NOMO-1 (cell line): Measurements from ENCODE around the gene AGAP1.

ENCODE experiments used
- DNase-seq, 2 experiments: peaks; one replicate each; lab custom pipeline; 2025; ENCODE audit not compliant: unreplicated experiment in 2 of 2; lab: John Stamatoyannopoulos, UW

AGAP1 gene

DNA sequence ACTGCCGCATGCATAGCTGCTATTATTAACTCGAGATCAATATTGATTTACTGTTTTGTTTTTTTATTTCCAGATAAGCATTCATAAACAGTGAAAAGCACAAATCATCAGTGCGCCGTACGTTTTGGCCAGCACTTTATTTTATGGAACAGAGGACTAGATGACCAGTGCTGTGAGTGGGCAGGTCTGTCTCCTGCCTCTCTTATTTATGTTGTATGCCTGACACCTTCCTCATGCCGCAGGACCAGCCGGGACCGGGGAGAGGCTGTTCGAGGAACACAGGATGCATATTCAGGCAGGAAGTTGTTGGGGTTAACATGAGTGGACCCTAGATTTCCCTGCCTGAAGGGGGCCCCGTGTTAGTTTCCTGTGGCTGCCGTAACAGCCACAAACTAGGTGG lies 72.6 kb downstream of the AGAP1 start:
- DNase-seq, result no peak

DNA sequence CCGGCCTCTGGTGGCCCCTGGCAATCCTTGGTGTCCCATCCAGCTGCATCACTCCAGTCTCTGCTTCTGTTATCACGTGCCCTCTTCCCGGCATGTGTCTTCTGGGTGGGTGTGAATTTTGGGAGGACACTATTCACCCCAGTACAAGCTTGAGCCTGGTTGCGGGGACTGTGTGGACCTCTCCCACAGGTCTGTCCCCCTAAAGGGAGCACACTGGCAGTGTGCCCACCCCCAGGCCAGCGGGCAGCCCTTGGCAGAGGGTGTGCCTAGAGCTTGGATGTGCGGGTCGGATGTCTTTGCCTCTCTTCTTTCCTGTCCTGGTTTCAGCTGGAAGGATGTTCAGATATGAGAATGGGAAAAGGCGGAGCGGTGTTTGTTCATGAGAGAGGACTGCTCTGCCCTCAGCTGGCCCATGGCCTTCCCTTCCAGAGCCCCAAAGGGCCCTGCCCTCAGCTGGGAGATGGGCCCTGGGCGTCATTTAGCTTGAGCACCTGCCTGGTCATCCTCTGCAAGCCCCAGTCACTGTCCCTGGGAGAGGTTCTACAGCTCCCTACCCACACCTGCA lies 73.2 kb downstream of the AGAP1 start:
- DNase-seq, result no peak

DNA sequence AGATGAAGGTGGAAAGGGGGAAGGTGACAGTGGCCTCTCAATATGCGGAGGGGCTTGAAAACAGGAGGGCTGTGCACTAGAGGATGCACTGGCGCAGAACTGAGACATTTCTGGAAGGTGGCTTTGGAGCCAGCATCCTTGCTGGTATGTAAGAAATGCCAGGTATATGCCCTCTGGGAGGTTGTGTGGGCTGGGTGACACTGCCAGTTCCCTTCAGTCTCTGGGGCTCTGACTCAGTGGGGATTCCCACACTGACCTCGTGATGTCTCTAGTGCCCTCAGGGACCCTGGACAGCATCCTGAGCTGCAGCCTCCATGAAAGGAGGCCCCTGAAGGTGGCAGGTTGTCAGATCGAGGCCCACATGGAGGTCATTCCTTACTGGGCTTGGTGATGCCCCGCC lies 74.0 kb downstream of the AGAP1 start:
- DNase-seq, result no peak

DNA sequence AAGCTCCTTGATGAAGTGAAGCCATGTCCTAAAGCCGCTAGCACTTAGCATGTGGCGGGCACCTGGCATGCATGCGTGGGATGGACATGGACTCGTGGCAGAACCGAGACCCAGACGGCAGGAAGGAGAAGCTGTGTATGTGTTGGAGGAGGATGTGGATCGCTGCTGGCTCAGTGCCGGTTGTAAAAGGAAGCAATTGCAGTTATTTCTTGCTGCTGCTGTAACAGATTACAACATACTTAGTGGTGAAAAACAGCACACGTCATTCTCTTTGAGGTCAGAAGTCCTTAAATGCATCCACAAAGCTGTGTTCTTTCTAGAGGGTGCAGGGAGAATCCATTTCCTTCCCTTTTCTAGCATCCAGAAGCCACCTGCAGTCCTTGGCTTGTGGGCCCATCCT lies 74.6 kb downstream of the AGAP1 start:
- peak in 1 of 2 experiments; percentile 16 for DNase-seq

DNA sequence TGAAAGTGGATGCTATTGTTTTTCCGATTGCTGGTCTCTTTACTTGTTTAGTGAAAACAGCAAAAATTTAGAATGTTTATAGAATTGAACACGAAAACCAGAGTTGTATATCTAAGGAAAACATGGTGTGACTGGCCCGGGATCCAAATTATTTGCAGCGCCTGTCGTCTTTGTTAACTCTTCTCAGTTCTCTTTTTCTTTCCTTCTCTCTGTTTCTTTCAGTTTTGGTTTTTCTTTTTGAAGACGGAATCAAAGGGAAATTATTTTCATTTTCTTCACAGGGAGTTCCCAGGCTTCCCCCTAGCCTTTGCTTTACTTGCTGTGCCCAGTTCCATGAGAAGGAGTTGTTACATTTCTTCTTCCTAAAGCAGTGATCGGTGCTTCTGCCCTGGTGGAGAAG lies 76.0 kb downstream of the AGAP1 start:
- DNase-seq, result no peak

DNA sequence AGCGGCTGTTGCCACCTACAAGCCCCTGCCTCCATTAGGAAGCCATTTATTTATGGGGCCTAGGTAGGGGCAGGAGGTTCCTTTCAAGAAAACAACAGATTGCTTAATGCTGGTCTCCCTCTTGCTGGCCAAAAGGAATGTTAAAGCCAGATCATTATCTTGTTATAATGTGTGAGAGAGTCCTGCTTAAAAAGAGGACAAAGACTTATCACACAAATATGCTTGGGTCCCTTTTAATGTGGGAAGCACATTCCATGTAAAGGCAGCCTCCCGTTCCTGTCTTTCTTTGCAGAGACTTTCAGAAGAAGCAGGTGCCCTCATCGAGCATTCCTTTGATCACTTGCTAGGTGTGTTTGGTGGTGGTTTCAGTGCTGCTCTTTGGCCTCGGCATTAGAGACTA lies 76.4 kb downstream of the AGAP1 start:
- DNase-seq, result no peak

DNA sequence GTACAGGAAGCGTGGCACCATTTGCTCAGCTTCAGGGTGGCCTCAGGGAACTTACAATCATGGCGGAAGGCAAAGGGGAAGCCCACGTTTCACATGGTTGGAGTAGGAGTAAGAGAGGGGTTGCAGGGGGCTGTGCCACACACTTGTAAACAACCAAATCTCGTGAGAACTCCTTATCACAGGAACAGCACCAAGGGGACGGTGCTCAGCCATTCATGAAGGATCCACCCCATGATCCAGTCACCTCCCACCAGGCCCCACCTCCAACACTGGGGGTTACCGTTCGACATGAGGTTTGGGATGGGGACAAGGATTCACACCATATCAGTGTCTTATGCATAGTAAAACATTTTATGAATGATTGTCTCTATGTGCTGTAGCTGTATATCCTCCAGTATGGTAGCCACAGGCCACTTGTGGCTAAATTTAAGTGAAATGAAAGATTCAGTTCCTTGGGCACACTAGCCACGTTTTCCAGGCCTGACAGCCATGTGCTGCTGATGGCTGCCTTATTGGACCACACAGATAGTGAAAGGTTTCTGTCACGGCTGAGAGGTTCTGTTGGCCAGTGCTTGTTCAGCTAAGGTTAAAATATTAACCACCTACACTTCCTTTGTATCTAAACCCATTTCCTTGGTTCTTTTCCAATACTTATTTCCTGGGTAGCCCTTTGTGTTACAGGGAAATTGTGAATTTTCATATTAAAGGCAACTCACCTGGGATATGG lies 77.3 kb downstream of the AGAP1 start:
- DNase-seq, result no peak

DNA sequence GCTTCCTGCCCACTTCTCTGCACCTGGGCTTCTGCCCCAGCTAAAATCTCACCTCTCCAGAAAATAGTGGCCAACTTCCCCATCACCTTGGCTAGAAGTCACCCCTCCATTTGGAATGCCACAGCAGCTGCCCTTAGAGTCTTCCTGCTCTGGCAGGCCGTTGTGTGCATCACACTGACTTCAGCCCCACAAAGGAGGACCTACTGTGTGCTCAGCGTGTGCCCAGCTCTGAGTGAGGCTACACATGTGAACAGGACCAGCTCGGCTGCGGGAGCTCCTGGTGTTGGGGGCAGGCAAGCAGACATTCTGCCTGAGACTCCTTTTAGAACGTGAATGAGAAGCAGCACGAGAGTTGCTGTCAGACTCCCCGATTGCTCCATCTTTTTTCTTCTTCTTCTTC lies 78.7 kb downstream of the AGAP1 start:
- DNase-seq, result no peak

DNA sequence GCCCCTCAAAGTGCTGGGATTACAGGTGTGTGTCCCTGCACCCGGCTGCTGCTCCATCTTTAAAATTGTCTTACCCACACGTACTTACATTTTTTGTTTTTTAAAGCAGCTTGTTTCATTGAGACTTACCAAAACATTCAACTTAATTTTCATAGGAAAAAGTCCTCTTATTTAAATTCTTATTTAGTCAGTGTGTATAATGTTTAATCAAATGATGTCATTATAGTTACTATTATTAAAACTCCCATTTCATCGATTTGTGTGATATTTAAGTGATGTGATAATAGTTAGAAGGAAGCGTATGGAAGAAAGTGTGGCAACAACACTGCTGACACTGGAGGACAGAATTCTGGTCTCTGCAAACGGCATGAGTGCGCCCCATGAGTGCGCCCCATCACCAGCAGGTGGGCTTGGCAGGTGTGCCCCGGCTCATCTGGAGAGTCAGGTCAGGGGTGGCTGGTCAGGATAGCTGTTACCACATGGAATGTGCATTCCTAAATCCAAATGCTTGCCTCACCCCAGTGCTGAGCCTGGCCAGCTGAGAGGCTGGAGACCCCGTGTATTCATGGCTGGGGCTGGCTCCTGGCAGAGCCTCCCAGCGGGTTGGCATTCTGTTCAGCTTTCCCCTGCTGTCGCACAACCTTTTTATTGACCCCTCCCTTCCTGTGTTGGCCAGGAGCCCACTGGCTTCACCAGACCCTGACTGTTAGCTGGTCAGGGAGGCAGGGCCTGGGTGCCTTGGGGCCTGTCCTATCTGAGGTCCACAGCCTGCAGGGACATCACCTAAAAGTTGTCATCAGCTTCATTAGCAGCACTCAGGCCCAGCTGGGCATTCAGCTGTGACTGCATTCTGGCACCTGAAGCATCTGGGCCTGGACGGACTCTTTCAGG lies 79.7 kb downstream of the AGAP1 start:
- no peak for DNase-seq

DNA sequence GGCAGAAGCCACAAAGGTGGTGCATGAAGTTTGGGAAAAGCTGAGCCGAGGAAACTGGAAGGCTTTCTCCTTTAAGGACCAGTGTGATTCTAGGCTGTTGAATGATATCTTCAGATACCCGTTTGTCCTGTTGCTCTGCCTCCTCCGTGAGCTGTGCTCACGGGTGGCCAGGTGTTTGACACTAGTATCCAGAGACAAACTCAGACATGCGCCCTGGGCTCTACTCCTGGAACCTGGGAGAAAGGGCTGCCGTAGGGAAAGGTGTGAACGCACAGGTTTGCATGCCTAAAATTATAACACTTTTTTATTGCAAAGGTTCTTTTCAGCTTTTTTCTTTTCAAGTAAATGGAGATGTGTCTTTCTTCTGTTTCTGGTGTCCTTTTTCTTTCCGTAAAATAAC lies 81.6 kb downstream of the AGAP1 start:
- no peak for DNase-seq

DNA sequence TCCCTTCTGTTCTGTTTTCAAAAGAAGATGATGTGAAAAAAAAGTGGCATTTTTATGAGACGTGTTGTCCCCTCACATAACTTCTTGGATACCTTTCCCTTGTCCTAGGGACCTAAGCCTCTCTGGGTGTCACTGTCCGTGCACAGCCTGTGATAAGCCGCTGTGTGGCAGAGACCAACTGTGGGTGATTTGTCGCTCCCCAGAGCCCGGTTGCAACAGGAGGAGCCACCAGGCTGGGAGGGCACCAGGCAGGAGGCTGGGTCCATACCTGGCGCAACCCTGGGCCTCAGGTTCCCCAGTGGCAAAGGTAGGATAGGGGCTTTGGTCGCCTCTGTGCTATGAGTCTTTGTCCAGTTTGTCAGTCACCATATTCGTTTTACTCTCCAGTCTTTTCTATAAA lies 82.1 kb downstream of the AGAP1 start:
- no peak for DNase-seq

DNA sequence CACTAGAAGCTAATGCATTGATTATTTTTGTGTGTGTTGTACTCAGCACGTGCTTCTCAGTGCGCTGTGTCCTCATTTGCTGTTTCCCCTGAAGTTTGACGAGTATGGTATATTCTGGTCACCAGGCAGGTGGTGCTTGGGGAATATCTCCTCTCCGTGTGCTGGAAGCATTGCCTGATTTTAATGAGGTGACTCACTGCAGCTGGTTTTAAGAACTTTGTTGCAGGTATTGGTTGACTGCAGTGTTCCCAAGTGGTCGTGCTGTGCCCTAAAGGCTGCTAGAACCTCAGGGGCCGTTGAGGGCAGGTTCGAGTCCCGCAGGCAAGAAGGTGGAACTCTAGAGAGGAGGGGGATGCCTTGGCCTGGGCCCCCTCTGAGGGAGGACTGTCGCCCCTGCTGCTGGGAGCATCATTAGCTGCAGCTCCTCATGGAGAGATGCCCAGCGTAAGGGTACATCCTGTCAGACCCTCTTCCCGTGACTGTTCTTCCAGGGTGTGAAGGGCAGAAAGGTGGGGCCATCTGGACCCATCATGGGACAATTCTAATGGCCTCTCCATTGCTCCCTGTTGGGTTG lies 82.6 kb downstream of the AGAP1 start:
- DNase-seq, result no peak

DNA sequence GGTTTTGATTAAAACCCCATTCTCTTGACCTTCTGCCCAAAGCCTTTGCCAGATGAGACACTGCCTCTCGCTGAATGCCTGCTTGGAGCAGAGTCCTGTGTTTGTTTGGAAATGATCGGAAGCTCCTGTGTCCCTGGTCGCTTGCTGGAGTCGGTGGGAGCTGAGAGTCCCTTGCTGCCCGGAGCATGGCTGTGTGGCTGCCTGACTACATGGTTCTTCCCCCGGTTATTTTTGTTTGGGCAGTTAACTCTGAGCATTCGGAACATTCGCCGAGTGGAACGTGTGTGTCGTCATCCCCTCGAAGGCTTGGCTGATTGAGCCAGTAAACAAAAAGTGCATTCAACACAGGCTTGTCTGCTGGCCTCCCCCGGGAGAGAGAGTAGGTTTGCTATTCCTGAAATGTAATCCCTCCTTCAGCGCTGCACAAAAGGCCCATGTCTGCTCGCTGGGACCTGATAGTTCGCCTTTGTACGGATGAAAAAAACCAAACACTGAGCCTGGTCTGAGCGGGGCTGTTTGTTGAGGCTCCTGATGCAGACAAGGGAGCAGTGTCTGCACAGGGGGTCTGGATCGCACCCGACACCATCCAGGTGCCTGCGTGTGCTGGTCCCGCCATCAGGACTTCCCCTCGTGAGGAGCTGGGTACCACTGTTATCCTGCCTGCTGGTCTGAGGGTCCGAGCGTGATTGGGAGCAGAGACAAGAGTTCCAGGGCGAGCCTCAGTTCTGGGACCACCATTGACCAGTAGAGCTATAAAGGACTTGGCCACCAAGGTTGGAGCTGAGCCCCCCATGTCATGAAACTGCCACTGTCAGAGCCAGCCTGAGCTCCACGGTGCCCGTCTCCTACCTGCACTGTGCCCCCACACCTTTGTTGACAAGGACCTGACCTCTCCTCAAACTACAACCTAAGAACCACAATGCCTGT lies 83.8 kb downstream of the AGAP1 start:
- DNase-seq, result no peak

DNA sequence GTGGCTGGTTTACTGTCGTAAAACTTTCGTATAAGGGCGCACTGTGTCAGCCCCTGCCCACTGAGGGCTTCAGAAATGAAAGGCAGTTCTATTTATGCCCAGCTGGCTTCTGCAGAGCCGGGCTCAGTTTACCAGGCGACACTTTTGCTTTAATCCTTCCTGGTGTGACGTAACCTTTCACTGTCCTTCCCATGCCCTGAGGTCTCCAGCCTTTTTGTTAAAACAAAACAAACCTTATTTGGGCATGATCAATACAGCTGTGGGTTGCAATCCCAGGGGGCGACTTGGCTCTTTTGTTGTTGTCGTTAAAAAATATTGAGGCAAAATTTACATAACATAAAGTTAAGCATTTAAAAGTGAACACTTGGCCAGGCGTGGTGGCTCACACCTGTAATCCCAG lies 85.3 kb downstream of the AGAP1 start:
- DNase-seq, result no peak

DNA sequence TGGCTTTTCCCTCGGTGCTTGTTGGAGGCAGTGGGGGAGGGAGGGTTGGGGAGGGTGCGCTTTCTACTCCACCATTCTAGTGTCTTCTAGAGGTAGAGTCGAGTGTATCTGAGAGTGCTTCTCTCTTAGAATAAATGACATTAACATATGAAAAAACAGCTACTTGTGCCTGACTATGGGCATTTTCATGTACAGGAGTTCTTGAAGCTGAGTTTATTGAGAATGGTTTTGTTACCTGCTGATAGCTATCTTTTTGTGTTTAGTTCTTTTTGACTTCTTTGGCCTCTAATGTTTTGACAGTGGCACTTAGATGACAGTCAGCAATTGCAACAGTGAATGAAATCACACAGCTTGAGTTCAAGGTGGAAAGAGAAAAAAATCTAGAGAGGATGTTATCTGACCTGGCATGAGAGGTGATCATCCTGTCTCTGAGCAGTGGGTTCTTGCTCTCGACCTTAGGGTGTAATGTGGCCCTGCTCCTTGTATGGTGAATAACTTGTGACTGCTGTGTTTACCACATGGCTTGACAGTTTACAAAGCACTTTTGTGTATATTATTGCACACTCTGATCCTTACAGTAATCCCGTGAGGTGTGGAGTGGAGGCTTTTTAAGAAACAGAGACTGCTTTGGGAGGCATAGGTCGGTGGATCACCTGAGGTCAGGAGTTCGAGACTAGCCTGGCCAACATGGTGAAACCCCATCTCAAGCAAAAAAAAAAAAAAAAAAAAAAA lies 86.7 kb downstream of the AGAP1 start:
- no peak for DNase-seq

DNA sequence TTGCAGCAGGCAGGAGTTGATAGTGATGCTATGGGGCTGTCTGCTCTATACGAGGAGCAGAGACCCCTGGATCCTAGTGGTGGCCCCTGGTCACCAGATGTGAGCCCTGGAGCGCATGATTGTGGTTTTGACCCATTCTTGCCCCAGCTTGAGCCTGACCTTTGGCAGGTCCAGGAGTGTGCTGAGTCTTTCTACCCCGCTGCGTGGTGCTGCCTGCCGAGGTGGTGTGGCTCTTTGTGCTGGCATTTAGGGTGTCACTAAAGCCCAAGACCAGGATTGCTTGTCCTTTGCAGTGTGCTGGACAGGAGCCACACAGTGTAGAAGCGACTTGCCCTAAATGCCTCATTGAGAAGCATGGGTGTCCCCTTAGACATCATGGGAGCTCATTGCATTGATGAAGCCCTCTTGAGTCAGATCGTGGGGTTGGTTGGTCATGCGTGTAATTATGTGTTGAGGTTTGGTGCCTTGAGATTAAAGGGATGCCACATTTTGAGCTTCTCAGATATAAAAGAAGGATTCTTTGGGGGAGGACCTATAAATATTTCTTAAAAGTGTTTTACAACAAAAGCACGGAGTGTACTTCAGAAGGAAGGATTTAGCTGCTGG lies 88.3 kb downstream of the AGAP1 start:
- DNase-seq, result no peak

DNA sequence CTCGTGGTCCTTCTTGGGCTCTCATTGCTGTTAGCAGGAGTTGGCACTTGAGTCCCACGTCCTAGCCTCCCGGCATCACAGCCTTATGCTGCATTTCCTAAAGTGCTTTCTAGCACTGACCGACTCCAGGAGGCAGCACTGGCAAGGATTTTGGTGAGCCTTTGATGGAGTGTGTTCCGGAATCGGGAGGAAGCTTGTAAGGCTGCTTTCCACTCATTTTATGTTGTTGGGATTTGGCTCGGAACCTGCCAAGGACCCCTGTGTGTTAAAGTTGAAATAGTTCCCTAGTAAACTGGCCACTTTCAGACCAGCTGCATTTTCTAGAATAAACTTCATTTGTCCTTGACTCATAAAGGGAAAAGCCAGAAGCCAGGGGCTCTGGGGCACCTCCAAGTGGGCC lies 88.9 kb downstream of the AGAP1 start:
- no peak for DNase-seq

DNA sequence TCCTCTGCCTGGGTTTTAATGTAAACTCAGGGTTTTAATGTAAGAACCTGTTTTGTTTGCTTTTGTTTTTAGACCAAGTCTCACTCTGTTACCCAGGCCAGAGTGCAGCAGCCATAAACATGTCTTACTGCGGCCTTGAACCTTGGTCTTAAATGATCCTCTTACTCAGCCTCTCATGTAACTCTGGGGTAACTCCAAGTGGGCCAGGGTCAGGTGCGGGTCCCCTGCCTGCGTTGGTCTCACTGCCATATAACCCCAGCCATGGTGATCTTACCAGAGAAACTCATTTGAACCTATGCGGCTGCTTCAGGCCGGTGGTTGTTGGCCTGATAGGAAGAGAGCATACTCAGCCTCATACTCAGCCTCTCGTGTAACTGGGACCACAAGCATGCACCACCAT lies 89.3 kb downstream of the AGAP1 start:
- no peak for DNase-seq

DNA sequence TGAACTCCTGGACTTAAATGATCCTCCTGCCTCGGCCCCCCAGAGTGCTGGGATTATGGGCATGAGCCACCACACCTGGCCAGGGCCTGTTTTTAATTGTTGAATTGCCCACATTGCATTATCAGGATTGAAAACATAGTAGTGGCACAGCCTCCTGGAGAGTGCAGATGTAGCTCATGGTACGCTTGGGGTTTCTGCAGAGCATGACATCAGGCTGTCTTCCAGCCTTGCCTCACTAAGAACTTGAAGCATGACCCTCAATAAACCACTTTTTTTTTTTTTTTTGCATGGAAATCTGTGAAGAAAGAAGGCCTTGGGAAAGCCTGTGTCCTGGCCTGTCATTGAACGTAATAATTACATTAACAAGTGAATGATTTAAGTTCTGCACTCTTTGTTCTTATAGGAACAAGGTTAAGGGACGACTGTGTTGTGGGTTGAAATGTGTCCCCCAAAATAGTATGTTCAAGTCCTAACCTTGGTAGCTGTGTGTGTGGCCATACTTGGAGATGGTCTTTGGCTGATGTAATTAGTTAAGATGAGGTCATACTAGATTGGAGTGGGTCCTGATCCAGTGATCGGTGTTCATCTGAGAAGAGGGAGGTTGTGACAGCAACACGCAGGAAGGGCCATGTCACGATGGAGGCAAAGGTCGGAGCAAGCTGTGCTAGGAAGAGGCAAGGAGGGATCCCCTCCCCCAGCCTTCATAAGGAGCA lies 90.2 kb downstream of the AGAP1 start:
- no peak for DNase-seq
